Type B pancreatic cell (in vitro differentiated cells): ENCODE measurements around the gene ACP6. TPM values are rescaled to one million over a fixed set of nuclear protein-coding genes. Genes with fewer than 3 reads are reported as not detected.

Experiments used
- DNase-seq: peaks from one replicate; pipeline ENCODE4 v3.0.0; 2021; ENCODE audit warnings: mixed read lengths; ENCODE audit not compliant: unreplicated experiment; ENCODE audit errors: extremely low spot score
- H3K27ac Mint-ChIP-seq: 2 replicates; pipeline ENCODE4 v1.8.0; 2021; ENCODE audit warnings: mild to moderate bottlenecking, mixed read lengths
- H3K27me3 Mint-ChIP-seq: 2 replicates; pipeline ENCODE4 v1.8.0; 2021; ENCODE audit warnings: mixed read lengths
- H3K36me3 Mint-ChIP-seq: 2 replicates; pipeline ENCODE4 v1.8.0; 2021; ENCODE audit warnings: mixed read lengths
- H3K4me1 Mint-ChIP-seq: one replicate; pipeline ENCODE4 v1.8.0; 2021; ENCODE audit warnings: mixed read lengths; ENCODE audit not compliant: unreplicated experiment
- H3K4me3 Mint-ChIP-seq: 2 replicates; pipeline ENCODE4 v1.8.0; 2021; ENCODE audit warnings: mild to moderate bottlenecking, mixed read lengths
- H3K9me3 Mint-ChIP-seq: 2 replicates; pipeline ENCODE4 v1.8.0; 2021; ENCODE audit warnings: mixed read lengths
- total RNA-seq: library from RNA; stranded (reverse); gene quantifications from 2 replicates; pipeline ENCODE4 v1.2.1, GENCODE V29; 2021; ENCODE audit warnings: low replicate concordance
- TF ChIP-seq, protein P1 (sequence below): fragments of 200-600 bp; sonication (generic); conservative IDR thresholded peaks from 2 replicates; pipeline ENCODE4 v1.5.0; 2021; ENCODE audit warnings: antibody characterized with exemption, mild to moderate bottlenecking

Gene ACP6
- total RNA-seq, 1 donor from 2014 or later = 28.8 TPM

- Mint-ChIP-seq H3K27ac (peak overlapping the region; percentile 19), H3K4me1 (peaks cover 4% of the 10 kb centered on the region), H3K4me3 (no peak overlapping the region), H3K9me3 (no peaks in the 10 kb centered on the region), H3K36me3 (peaks cover 43% of the 10 kb centered on the region), H3K27me3 (no peaks in the 10 kb centered on the region)
- TF ChIP-seq, protein P1, sequence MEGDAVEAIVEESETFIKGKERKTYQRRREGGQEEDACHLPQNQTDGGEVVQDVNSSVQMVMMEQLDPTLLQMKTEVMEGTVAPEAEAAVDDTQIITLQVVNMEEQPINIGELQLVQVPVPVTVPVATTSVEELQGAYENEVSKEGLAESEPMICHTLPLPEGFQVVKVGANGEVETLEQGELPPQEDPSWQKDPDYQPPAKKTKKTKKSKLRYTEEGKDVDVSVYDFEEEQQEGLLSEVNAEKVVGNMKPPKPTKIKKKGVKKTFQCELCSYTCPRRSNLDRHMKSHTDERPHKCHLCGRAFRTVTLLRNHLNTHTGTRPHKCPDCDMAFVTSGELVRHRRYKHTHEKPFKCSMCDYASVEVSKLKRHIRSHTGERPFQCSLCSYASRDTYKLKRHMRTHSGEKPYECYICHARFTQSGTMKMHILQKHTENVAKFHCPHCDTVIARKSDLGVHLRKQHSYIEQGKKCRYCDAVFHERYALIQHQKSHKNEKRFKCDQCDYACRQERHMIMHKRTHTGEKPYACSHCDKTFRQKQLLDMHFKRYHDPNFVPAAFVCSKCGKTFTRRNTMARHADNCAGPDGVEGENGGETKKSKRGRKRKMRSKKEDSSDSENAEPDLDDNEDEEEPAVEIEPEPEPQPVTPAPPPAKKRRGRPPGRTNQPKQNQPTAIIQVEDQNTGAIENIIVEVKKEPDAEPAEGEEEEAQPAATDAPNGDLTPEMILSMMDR = no peak
- no peak for DNase-seq
These were observed 58.7 kb downstream of the ACP6 start for GRCh38 chr1:147611586-147611985.

GRCh38 chr1:147611021-147611426 lies 59.3 kb downstream of the ACP6 start:
- peaks cover 41% of the 10 kb centered on the region for H3K36me3 Mint-ChIP-seq
- no peaks in the 10 kb centered on the region for H3K27me3 Mint-ChIP-seq
- no peaks in the 10 kb centered on the region for H3K9me3 Mint-ChIP-seq
- H3K4me3 Mint-ChIP-seq = no peak overlapping the region
- no peak for DNase-seq
- H3K4me1 Mint-ChIP-seq = peaks cover 4% of the 10 kb centered on the region
- H3K27ac Mint-ChIP-seq = no peak overlapping the region
- TF ChIP-seq, protein P1 = no peak

- peaks cover 40% of the 10 kb centered on the region for H3K36me3 Mint-ChIP-seq
- peaks cover 4% of the 10 kb centered on the region for H3K4me1 Mint-ChIP-seq
- no peak overlapping the region for H3K27ac Mint-ChIP-seq
- no peaks in the 10 kb centered on the region for H3K27me3 Mint-ChIP-seq
- no peak overlapping the region for H3K4me3 Mint-ChIP-seq
- no peak for DNase-seq
- TF ChIP-seq, protein P1 = no peak
- H3K9me3 Mint-ChIP-seq = no peaks in the 10 kb centered on the region
These were observed 61.0 kb downstream of the ACP6 start for GRCh38 chr1:147609358-147609757.

GRCh38 chr1:147608596-147608995 lies 61.7 kb downstream of the ACP6 start:
- Mint-ChIP-seq H3K27me3 (no peaks in the 10 kb centered on the region), H3K4me1 (peaks cover 4% of the 10 kb centered on the region), H3K36me3 (peaks cover 34% of the 10 kb centered on the region), H3K9me3 (no peaks in the 10 kb centered on the region), H3K27ac (peak overlapping the region; percentile 1), H3K4me3 (no peak overlapping the region)
- TF ChIP-seq, protein P1 = no peak
- no peak for DNase-seq

GRCh38 chr1:147605591-147605990 lies 64.7 kb downstream of the ACP6 start:
- Mint-ChIP-seq H3K27ac (no peak overlapping the region), H3K27me3 (no peaks in the 10 kb centered on the region), H3K4me1 (peaks cover 18% of the 10 kb centered on the region), H3K9me3 (no peaks in the 10 kb centered on the region), H3K4me3 (no peak overlapping the region), H3K36me3 (peaks cover 31% of the 10 kb centered on the region)
- TF ChIP-seq, protein P1 = no peak
- DNase-seq = no peak

- no peak for DNase-seq
- H3K27me3 Mint-ChIP-seq = no peaks in the 10 kb centered on the region
- TF ChIP-seq, protein P1 = no peak
- no peaks in the 10 kb centered on the region for H3K9me3 Mint-ChIP-seq
- H3K36me3 Mint-ChIP-seq = peaks cover 28% of the 10 kb centered on the region
- no peak overlapping the region for H3K27ac Mint-ChIP-seq
- no peak overlapping the region for H3K4me3 Mint-ChIP-seq
- peaks cover 19% of the 10 kb centered on the region for H3K4me1 Mint-ChIP-seq
These were observed 66.3 kb downstream of the ACP6 start for GRCh38 chr1:147603986-147604385.
